Endothelial cell of umbilical vein (primary cell): Measurements from ENCODE around the gene PANX3. TPM values are rescaled to one million over a fixed set of nuclear protein-coding genes. Genes with fewer than 3 reads are reported as not detected.
A peak's percentile ranks its signal among the peaks of the same experiment; 100 is the strongest.

Experiments used
- BruUV-seq: library from RNA; stranded (reverse); fragments of 400-500 nt; replicated peaks from 2 replicates; lab custom pipeline; 2021; lab: Mats Ljungman, UMichigan
- CTCF ChIA-PET: fragments of 300-600, 350-600 bp; sonication (Branson Sonifier 250); formaldehyde crosslinking; loops from one replicate; lab custom pipeline; 2021; ENCODE audit warnings: antibody characterized with exemption, inconsistent platforms; lab: Charles Lee
- POLR2A ChIA-PET: fragments of 300-600, 350-600 bp; sonication (Branson Sonifier 250); formaldehyde crosslinking; loops from one replicate; lab custom pipeline; 2021; ENCODE audit warnings: antibody characterized with exemption, inconsistent platforms; lab: Charles Lee
- DNase-seq: peaks from one replicate; pipeline ENCODE4 v3.0.0-alpha.2; 2011; ENCODE audit warnings: low read depth, low spot score
- FAIRE-seq: peaks from 2 replicates; lab custom pipeline; 2011; peaks lifted over from hg19 to GRCh38; lab: Jason Lieb, UNC
- H2AFZ ChIP-seq: 2 replicates; pipeline ENCODE4 v1.6.0; 2012; ENCODE audit warnings: low read depth, low read length, control low read depth, inconsistent platforms
- H3K27ac ChIP-seq: 2 replicates; pipeline ENCODE4 v1.5.1; 2011; ENCODE audit warnings: low read depth, mild to moderate bottlenecking, control low read depth, low read length, moderate library complexity; ENCODE audit not compliant: insufficient read depth
- H3K27me3 ChIP-seq, 2 experiments: 2 replicates each; pipeline versions ENCODE4 v1.6.0 to v1.6.1; 2011; ENCODE audit warnings: low read length in 2 of 2, mixed read lengths in 1 of 2; ENCODE audit not compliant: control insufficient read depth in 2 of 2, insufficient read depth in 2 of 2
- H3K36me3 ChIP-seq, 2 experiments: 2 replicates in 1 of 2; 3 replicates in 1 of 2; pipeline ENCODE4 v1.5.1; 2011; ENCODE audit warnings: low read length in 2 of 2, mild to moderate bottlenecking in 1 of 2, moderate library complexity in 1 of 2; ENCODE audit not compliant: control insufficient read depth in 2 of 2, insufficient read depth in 2 of 2; ENCODE audit errors: extremely low read depth in 1 of 2
- H3K4me1 ChIP-seq: 3 replicates; pipeline ENCODE4 v1.5.1; 2011; ENCODE audit warnings: mild to moderate bottlenecking, low read length; ENCODE audit not compliant: control insufficient read depth, insufficient read depth; ENCODE audit errors: extremely low read depth
- H3K4me2 ChIP-seq: 2 replicates; pipeline ENCODE4 v1.6.1; 2011; ENCODE audit warnings: low read length, control low read depth, mixed read lengths; ENCODE audit not compliant: insufficient read depth
- H3K4me3 ChIP-seq, 3 experiments: fragments of 200-600 bp in 1 of 3; sonication (generic), shearing (Covaris generic) in 1 of 3; replicated peaks in 1 of 3; 2 replicates each; pipeline ENCODE4 v1.5.1; 2011 to 2016; ENCODE audit warnings: control low read depth in 3 of 3, low read length in 3 of 3, mild to moderate bottlenecking in 2 of 3, inconsistent platforms in 1 of 3, low read depth in 1 of 3, moderate library complexity in 1 of 3; ENCODE audit not compliant: insufficient read depth in 1 of 3
- H3K79me2 ChIP-seq: 2 replicates; pipeline ENCODE4 v1.6.0; 2012; ENCODE audit warnings: low read length, inconsistent platforms; ENCODE audit not compliant: control insufficient read depth, insufficient read depth
- H3K9ac ChIP-seq: replicated peaks from 2 replicates; pipeline ENCODE3; 2011; ENCODE audit warnings: low read length, control low read depth; ENCODE audit not compliant: insufficient read depth; ENCODE audit errors: extremely low read depth
- H3K9me1 ChIP-seq: replicated peaks from 3 replicates; pipeline ENCODE4 v1.6.0; 2011; ENCODE audit warnings: mild to moderate bottlenecking, low read length; ENCODE audit not compliant: control insufficient read depth, insufficient read depth; ENCODE audit errors: extremely low read depth
- H3K9me3 ChIP-seq: replicated peaks from 2 replicates; pipeline ENCODE4 v1.5.1; 2012; ENCODE audit warnings: low read length, inconsistent platforms; ENCODE audit not compliant: control insufficient read depth, insufficient read depth
- H4K20me1 ChIP-seq: replicated peaks from 2 replicates; pipeline ENCODE3; 2011; ENCODE audit warnings: mild to moderate bottlenecking, low read length; ENCODE audit not compliant: control insufficient read depth, insufficient read depth; ENCODE audit errors: extremely low read depth
- EZH2 ChIP-seq: IDR thresholded peaks from 2 replicates; pipeline ENCODE4 v1.6.1; 2012; ENCODE audit warnings: borderline replicate concordance, low read depth, mild to moderate bottlenecking, moderate library complexity, low read length, inconsistent platforms; ENCODE audit not compliant: severe bottlenecking
- GATA2 ChIP-seq: IDR thresholded peaks from 2 replicates; pipeline ENCODE4 v1.7.0; 2011; ENCODE audit warnings: low read depth, mild to moderate bottlenecking, moderate library complexity, mixed read lengths, low read length; ENCODE audit not compliant: insufficient read length, insufficient read depth
- MYC ChIP-seq: IDR thresholded peaks from one replicate; pipeline ENCODE4 v1.6.1; 2011; ENCODE audit warnings: mild to moderate bottlenecking, low read depth, low read length
- dilution Hi-C: fragments of 300-500 bp; cut with MboI; formaldehyde crosslinking; loops from one replicate; pipeline ENCODE4 v1.15.0; 2019; ENCODE audit warnings: low sequenced_read_pairs; ENCODE audit not compliant: extremely low pct_ligation_motif_present
- intact Hi-C: fragments of 100-400 bp; cut with micrococcal nuclease; formaldehyde crosslinking; loops from one replicate; pipeline ENCODE4 v1.10.0; 2022
- polyA plus RNA-seq, 4 experiments: library from polyadenylated mRNA; depleted of rRNA in 3 of 4; stranded (reverse) in 3 of 4; unstranded in 1 of 4; fragments of >200 nt; gene quantifications; 2 replicates each; pipeline versions ENCODE4 v1.2.1 to v1.2.3, GENCODE V29; 2011 to 2012; ENCODE audit warnings: missing spikeins in 1 of 4
- total RNA-seq: library from RNA; stranded (reverse); gene quantifications from 2 replicates; pipeline ENCODE4 v1.2.3, GENCODE V29; 2021
- TF ChIP-seq, protein P1 (sequence below), 2 donors: IDR thresholded peaks; 1 replicate in 1 of 2; 2 replicates in 1 of 2; pipeline ENCODE4 v1.5.1; 2011; ENCODE audit warnings: low read length in 2 of 2, mild to moderate bottlenecking in 2 of 2, moderate library complexity in 2 of 2, control low read depth in 1 of 2, inconsistent platforms in 1 of 2, low read depth in 1 of 2; ENCODE audit not compliant: insufficient read depth in 1 of 2; ENCODE audit errors: extremely low read depth in 1 of 2

The PANX3 gene
- total and polyA plus RNA-seq, 2 donors (not counting 3 experiments of a cell fraction or from before 2014, with no cell fraction given), result not detected

DNA sequence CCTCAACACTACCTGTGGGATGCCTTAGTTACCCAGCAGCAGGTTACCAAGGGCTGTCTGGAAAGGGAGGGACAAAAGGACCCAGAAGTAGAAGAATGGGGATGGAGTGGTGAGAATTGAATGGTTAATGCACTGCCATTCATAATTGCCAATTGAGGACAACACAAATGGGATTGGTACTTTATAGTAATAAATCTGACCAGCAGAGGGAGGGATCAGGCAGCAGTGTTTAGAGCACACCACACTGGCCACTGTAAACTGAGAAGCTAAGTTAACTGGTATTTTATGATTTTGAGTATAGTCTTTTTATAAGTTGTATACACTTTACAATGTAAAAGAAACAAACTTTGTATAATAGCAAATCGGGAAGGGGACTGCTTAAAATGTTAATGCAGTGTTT is 22.1 kb downstream of the PANX3 start:
- ChIA-PET CTCF (interaction anchor here (0.5 to 3.4 kb wide), 14 partner anchors 10 to 1267 kb away, joined by 3 to 22 read pairs (median 5); partner anchors contain the start of genes NRGN and TBRG1), POLR2A (no interaction called here)
- Histone ChIP-seq H3K36me3 (peaks cover 10 to 24% of the 10 kb centered on the region in 2 experiments), H3K27me3 (no peaks in the 10 kb centered on the region), H3K4me1 (no peaks in the 10 kb centered on the region), H3K27ac (no peak overlapping the region), H3K9ac (no peak overlapping the region), H2AFZ (no peak overlapping the region), H4K20me1 (no peaks in the 10 kb centered on the region), H3K4me3 (no peak overlapping the region), H3K9me1 (no peaks in the 10 kb centered on the region), H3K4me2 (no peak overlapping the region), H3K9me3 (no peaks in the 10 kb centered on the region), H3K79me2 (no peaks in the 10 kb centered on the region)
- DNase-seq (peak; percentile 26), FAIRE-seq (no peak)
- TF ChIP-seq GATA2, result no peak
- TF ChIP-seq, protein P1, sequence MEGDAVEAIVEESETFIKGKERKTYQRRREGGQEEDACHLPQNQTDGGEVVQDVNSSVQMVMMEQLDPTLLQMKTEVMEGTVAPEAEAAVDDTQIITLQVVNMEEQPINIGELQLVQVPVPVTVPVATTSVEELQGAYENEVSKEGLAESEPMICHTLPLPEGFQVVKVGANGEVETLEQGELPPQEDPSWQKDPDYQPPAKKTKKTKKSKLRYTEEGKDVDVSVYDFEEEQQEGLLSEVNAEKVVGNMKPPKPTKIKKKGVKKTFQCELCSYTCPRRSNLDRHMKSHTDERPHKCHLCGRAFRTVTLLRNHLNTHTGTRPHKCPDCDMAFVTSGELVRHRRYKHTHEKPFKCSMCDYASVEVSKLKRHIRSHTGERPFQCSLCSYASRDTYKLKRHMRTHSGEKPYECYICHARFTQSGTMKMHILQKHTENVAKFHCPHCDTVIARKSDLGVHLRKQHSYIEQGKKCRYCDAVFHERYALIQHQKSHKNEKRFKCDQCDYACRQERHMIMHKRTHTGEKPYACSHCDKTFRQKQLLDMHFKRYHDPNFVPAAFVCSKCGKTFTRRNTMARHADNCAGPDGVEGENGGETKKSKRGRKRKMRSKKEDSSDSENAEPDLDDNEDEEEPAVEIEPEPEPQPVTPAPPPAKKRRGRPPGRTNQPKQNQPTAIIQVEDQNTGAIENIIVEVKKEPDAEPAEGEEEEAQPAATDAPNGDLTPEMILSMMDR (IDR thresholded peaks at IDR 0.05; ENCODE audit: extremely low read depth in 1 of 2, insufficient read depth in 1 of 2, low read depth in 1 of 2, low read length in 2 of 2), result peak; percentile 26 to 36
- no TSS peak for BruUV-seq
- intact Hi-C loops (no loop called here), dilution Hi-C loops (no loop called here)

DNA sequence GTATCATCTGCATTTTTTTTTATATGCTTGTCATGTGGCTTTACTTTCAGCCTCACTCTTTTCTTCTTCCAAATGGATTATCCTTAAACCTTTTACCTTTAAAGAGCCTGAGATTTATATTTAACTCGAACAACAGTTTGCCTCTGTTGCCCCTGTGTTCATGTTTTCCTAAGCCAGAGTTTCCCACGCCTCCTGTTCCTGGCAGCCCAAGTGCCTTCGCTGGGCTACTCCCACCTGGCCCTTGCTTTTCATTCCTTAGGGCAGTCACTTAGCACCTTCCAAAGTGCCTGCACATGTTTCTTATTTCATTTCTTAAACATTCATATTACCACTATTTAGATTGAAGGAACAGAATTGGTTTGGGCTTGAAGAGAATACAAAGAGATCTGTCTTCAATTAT is 24.7 kb downstream of the PANX3 start:
- no peak overlapping the region for H3K27ac ChIP-seq
- H3K4me3 ChIP-seq, result no peak overlapping the region
- FAIRE-seq (no peak), DNase-seq (no peak)
- TSS peak; percentile 67 for BruUV-seq
- ChIA-PET POLR2A (no interaction called here), CTCF (no interaction called here)
- no peaks in the 10 kb centered on the region for H3K9me1 ChIP-seq
- peaks cover 6 to 21% of the 10 kb centered on the region in 2 experiments for H3K36me3 ChIP-seq
- no peaks in the 10 kb centered on the region for H3K4me1 ChIP-seq
- no peaks in the 10 kb centered on the region for H3K79me2 ChIP-seq
- no peak overlapping the region for H2AFZ ChIP-seq
- no peak overlapping the region for H3K4me2 ChIP-seq
- no peak overlapping the region for H3K9ac ChIP-seq
- H3K9me3 ChIP-seq, result no peaks in the 10 kb centered on the region
- TF ChIP-seq EZH2, result no peak
- no peak for TF ChIP-seq GATA2
- TF ChIP-seq MYC, result no peak
- H4K20me1 ChIP-seq, result no peaks in the 10 kb centered on the region
- no peaks in the 10 kb centered on the region for H3K27me3 ChIP-seq
- intact Hi-C loops, result no loop called here
- dilution Hi-C loops, result no loop called here
